HepG2 (cell line): Measurements from ENCODE around the gene MLX. TPM values are rescaled to one million over a fixed set of nuclear protein-coding genes. Genes with fewer than 3 reads are reported as not detected.
A peak's percentile ranks its signal among the peaks of the same experiment; 100 is the strongest.

Source experiments
- CHD2 ChIP-seq: IDR thresholded peaks from 2 replicates; pipeline ENCODE4 v1.6.1; 2011; ENCODE audit warnings: low read depth, low read length, improper control_type of control experiment
- RXRB ChIP-seq: IDR thresholded peaks from 2 replicates; pipeline ENCODE4 v1.6.1; 2016; ENCODE audit warnings: borderline replicate concordance, missing genetic modification reagents, missing compliant biosample characterization
- ZBTB38 ChIP-seq: sonication (generic); formaldehyde crosslinking; IDR thresholded peaks from 2 replicates; pipeline ENCODE4 v1.5.1; 2020; ENCODE audit warnings: mild to moderate bottlenecking, missing genetic modification reagents
- ZNF446 ChIP-seq: sonication (generic); formaldehyde crosslinking; IDR thresholded peaks from 2 replicates; pipeline ENCODE4 v1.5.0; 2020; ENCODE audit warnings: mild to moderate bottlenecking, missing genetic modification reagents
- ZNF616 ChIP-seq: sonication (generic); formaldehyde crosslinking; IDR thresholded peaks from 2 replicates; pipeline ENCODE4 v1.5.0; 2020; ENCODE audit warnings: low read depth, mild to moderate bottlenecking, missing genetic modification reagents
- polyA plus RNA-seq, 8 experiments: library from polyadenylated mRNA; depleted of rRNA in 3 of 8; stranded (reverse) in 7 of 8; unstranded in 1 of 8; fragments of >200 nt; fragmentation: Illumina TruSeq in 4 of 8; extraction: Trizol in 4 of 8; gene quantifications; 2 replicates each; pipeline versions ENCODE4 v1.2.1 to v1.2.3, GENCODE V29; 2011 to 2016; ENCODE audit warnings: low read depth in 4 of 8, missing spikeins in 1 of 8, mixed read lengths in 1 of 8; ENCODE audit not compliant: insufficient read depth in 1 of 8
- total RNA-seq, 5 experiments: library from RNA; depleted of rRNA; stranded (reverse); fragments of >200 nt; fragmentation: Illumina TruSeq; extraction: Trizol; gene quantifications; 2 replicates each; pipeline ENCODE4 v1.2.3, GENCODE V29; 2016; ENCODE audit warnings: low read depth in 1 of 5
- TF ChIP-seq, protein P1 (sequence below): IDR thresholded peaks from 2 replicates; pipeline ENCODE4 v1.6.1; 2016; ENCODE audit warnings: missing compliant biosample characterization, missing genetic modification reagents, borderline replicate concordance
- TF ChIP-seq, protein P2 (sequence below): sonication (generic); formaldehyde crosslinking; IDR thresholded peaks from 2 replicates; pipeline ENCODE4 v1.5.0; 2020; ENCODE audit warnings: mild to moderate bottlenecking, missing genetic modification reagents, moderate library complexity
- TF ChIP-seq, protein P3 (sequence below): sonication (generic); formaldehyde crosslinking; conservative IDR thresholded peaks from 2 replicates; pipeline ENCODE4 v1.8.0; 2022; ENCODE audit warnings: mild to moderate bottlenecking, moderate library complexity, missing genetic modification reagents
- TF ChIP-seq, protein P4 (sequence below): sonication (generic); formaldehyde crosslinking; IDR thresholded peaks from 2 replicates; pipeline ENCODE4 v1.8.1; 2023; ENCODE audit warnings: missing genetic modification reagents, inconsistent platforms, borderline replicate concordance
- TF ChIP-seq, protein P5 (sequence below): sonication (generic); formaldehyde crosslinking; IDR thresholded peaks from 2 replicates; pipeline ENCODE4 v1.4.0; 2020; ENCODE audit warnings: missing genetic modification reagents
- TF ChIP-seq, protein P6 (sequence below): sonication (generic); formaldehyde crosslinking; IDR thresholded peaks from 2 replicates; pipeline ENCODE4 v1.4.0; 2020; ENCODE audit warnings: mild to moderate bottlenecking, missing genetic modification reagents
- TF ChIP-seq, protein P7 (sequence below): sonication (generic); formaldehyde crosslinking; IDR thresholded peaks from 2 replicates; pipeline ENCODE4 v1.5.1; 2020; ENCODE audit warnings: mild to moderate bottlenecking, missing genetic modification reagents, moderate library complexity

Gene MLX
- total and polyA plus RNA-seq, 2 of the 13 experiments (the other 11 are each of a cell fraction or from before 2014, with no cell fraction given): 38.9 to 74.4 TPM

DNA sequence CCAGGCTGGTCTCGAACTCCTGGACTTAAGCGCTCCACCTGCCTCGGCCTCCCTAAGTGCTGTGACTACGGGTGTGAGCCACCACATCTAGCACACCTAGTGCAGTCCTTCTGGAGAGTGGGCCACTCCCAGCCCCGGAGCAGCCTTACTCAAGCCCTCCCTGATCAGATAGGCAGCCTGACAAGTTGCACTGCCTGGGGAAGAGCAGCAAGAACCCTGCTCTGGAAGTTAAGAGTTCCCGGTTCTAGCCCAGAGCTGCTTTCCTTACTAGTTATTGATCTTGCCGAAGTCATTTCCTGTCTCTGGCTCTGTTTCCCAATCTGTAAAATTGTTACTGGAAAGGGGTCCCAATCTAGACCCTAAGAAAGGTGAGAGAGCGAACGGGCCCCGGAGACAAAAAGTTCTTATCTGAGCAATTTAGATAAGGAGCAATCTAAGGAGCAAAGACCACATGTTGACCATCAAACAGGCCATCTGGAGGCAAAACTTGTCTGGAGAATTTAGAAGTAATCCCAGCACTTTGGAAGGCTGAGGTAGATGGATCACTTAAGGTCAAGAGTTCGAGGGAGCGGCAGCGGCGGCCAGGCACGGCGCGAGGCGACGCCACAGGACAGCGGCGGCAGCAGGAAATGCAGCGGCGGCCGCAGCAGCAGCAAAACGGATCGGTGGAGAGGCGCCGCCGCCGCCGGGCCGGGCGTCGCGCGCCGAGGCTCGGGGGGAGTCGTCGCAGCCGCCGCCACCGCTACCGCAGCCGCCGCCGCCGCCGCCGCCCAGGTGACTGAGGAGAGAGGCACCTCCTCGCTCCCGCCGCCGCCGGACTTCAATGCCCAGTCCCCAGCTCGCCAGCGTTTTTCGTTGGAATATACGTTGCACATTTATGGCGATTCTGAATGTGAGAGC, 35.2 kb upstream of the MLX start (continued):
- TF ChIP-seq, protein P1, sequence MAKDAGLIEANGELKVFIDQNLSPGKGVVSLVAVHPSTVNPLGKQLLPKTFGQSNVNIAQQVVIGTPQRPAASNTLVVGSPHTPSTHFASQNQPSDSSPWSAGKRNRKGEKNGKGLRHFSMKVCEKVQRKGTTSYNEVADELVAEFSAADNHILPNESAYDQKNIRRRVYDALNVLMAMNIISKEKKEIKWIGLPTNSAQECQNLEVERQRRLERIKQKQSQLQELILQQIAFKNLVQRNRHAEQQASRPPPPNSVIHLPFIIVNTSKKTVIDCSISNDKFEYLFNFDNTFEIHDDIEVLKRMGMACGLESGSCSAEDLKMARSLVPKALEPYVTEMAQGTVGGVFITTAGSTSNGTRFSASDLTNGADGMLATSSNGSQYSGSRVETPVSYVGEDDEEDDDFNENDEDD (CRISPR knock-in tag): peak; percentile 45; the same call in 1 of the 2 replicates
- TF ChIP-seq, protein P2, sequence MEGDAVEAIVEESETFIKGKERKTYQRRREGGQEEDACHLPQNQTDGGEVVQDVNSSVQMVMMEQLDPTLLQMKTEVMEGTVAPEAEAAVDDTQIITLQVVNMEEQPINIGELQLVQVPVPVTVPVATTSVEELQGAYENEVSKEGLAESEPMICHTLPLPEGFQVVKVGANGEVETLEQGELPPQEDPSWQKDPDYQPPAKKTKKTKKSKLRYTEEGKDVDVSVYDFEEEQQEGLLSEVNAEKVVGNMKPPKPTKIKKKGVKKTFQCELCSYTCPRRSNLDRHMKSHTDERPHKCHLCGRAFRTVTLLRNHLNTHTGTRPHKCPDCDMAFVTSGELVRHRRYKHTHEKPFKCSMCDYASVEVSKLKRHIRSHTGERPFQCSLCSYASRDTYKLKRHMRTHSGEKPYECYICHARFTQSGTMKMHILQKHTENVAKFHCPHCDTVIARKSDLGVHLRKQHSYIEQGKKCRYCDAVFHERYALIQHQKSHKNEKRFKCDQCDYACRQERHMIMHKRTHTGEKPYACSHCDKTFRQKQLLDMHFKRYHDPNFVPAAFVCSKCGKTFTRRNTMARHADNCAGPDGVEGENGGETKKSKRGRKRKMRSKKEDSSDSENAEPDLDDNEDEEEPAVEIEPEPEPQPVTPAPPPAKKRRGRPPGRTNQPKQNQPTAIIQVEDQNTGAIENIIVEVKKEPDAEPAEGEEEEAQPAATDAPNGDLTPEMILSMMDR (CRISPR knock-in tag): peak; percentile 64
- TF ChIP-seq, protein P3, sequence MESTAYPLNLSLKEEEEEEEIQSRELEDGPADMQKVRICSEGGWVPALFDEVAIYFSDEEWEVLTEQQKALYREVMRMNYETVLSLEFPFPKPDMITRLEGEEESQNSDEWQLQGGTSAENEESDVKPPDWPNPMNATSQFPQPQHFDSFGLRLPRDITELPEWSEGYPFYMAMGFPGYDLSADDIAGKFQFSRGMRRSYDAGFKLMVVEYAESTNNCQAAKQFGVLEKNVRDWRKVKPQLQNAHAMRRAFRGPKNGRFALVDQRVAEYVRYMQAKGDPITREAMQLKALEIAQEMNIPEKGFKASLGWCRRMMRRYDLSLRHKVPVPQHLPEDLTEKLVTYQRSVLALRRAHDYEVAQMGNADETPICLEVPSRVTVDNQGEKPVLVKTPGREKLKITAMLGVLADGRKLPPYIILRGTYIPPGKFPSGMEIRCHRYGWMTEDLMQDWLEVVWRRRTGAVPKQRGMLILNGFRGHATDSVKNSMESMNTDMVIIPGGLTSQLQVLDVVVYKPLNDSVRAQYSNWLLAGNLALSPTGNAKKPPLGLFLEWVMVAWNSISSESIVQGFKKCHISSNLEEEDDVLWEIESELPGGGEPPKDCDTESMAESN (CRISPR knock-in tag): peak; percentile 20; the same call in 1 of the 2 replicates
- TF ChIP-seq, protein P4, sequence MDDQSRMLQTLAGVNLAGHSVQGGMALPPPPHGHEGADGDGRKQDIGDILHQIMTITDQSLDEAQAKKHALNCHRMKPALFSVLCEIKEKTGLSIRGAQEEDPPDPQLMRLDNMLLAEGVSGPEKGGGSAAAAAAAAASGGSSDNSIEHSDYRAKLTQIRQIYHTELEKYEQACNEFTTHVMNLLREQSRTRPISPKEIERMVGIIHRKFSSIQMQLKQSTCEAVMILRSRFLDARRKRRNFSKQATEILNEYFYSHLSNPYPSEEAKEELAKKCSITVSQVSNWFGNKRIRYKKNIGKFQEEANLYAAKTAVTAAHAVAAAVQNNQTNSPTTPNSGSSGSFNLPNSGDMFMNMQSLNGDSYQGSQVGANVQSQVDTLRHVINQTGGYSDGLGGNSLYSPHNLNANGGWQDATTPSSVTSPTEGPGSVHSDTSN (CRISPR knock-in tag): 0 out of 2 replicates have a peak, but pooled peaks have one; percentile 27
- TF ChIP-seq CHD2: no peak
- TF ChIP-seq, protein P5, sequence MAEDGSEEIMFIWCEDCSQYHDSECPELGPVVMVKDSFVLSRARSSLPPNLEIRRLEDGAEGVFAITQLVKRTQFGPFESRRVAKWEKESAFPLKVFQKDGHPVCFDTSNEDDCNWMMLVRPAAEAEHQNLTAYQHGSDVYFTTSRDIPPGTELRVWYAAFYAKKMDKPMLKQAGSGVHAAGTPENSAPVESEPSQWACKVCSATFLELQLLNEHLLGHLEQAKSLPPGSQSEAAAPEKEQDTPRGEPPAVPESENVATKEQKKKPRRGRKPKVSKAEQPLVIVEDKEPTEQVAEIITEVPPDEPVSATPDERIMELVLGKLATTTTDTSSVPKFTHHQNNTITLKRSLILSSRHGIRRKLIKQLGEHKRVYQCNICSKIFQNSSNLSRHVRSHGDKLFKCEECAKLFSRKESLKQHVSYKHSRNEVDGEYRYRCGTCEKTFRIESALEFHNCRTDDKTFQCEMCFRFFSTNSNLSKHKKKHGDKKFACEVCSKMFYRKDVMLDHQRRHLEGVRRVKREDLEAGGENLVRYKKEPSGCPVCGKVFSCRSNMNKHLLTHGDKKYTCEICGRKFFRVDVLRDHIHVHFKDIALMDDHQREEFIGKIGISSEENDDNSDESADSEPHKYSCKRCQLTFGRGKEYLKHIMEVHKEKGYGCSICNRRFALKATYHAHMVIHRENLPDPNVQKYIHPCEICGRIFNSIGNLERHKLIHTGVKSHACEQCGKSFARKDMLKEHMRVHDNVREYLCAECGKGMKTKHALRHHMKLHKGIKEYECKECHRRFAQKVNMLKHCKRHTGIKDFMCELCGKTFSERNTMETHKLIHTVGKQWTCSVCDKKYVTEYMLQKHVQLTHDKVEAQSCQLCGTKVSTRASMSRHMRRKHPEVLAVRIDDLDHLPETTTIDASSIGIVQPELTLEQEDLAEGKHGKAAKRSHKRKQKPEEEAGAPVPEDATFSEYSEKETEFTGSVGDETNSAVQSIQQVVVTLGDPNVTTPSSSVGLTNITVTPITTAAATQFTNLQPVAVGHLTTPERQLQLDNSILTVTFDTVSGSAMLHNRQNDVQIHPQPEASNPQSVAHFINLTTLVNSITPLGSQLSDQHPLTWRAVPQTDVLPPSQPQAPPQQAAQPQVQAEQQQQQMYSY (CRISPR knock-in tag): 0 out of 2 replicates have a peak, but pooled peaks have one; percentile 12
- no peak for TF ChIP-seq ZNF616 (CRISPR knock-in tag)
- TF ChIP-seq ZBTB38 (CRISPR knock-in tag): no peak
- TF ChIP-seq, protein P6, sequence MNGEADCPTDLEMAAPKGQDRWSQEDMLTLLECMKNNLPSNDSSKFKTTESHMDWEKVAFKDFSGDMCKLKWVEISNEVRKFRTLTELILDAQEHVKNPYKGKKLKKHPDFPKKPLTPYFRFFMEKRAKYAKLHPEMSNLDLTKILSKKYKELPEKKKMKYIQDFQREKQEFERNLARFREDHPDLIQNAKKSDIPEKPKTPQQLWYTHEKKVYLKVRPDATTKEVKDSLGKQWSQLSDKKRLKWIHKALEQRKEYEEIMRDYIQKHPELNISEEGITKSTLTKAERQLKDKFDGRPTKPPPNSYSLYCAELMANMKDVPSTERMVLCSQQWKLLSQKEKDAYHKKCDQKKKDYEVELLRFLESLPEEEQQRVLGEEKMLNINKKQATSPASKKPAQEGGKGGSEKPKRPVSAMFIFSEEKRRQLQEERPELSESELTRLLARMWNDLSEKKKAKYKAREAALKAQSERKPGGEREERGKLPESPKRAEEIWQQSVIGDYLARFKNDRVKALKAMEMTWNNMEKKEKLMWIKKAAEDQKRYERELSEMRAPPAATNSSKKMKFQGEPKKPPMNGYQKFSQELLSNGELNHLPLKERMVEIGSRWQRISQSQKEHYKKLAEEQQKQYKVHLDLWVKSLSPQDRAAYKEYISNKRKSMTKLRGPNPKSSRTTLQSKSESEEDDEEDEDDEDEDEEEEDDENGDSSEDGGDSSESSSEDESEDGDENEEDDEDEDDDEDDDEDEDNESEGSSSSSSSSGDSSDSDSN (CRISPR knock-in tag): peak; percentile 78
- peak; percentile 69 for TF ChIP-seq RXRB
- TF ChIP-seq ZNF446 (CRISPR knock-in tag): 0 out of 2 replicates have a peak, but pooled peaks have one; percentile 5
- TF ChIP-seq, protein P7, sequence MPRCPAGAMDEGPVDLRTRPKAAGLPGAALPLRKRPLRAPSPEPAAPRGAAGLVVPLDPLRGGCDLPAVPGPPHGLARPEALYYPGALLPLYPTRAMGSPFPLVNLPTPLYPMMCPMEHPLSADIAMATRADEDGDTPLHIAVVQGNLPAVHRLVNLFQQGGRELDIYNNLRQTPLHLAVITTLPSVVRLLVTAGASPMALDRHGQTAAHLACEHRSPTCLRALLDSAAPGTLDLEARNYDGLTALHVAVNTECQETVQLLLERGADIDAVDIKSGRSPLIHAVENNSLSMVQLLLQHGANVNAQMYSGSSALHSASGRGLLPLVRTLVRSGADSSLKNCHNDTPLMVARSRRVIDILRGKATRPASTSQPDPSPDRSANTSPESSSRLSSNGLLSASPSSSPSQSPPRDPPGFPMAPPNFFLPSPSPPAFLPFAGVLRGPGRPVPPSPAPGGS: 0 out of 2 replicates have a peak, but pooled peaks have one; percentile 14
